ACC112 (cell line): Measurements from ENCODE around the gene NME2.
A peak's percentile ranks its signal among the peaks of the same experiment; 100 is the strongest.

Experiments
- H2AFZ ChIP-seq: fragments of 200-600 bp; sonication (generic); one replicate; pipeline ENCODE4 v1.6.0; 2017; ENCODE audit warnings: antibody characterized with exemption, low read length; ENCODE audit not compliant: unreplicated experiment
- H3K27ac ChIP-seq: fragments of 200-600 bp; sonication (generic); 2 replicates; pipeline ENCODE4 v1.5.1; 2014; ENCODE audit warnings: low read depth, mild to moderate bottlenecking, antibody characterized with exemption, low read length, moderate library complexity
- H3K27me3 ChIP-seq: fragments of 200-600 bp; sonication (generic); 2 replicates; pipeline ENCODE4 v1.6.1; 2014; ENCODE audit warnings: mild to moderate bottlenecking, antibody characterized with exemption, low read length, moderate library complexity, mixed read lengths; ENCODE audit not compliant: insufficient read depth
- H3K36me3 ChIP-seq: fragments of 200-600 bp; sonication (generic); 2 replicates; pipeline ENCODE4 v1.6.1; 2016; ENCODE audit warnings: mild to moderate bottlenecking, antibody characterized with exemption, low read length, moderate library complexity, mixed read lengths; ENCODE audit not compliant: insufficient read depth
- H3K4me1 ChIP-seq: fragments of 200-600 bp; sonication (generic); one replicate; pipeline ENCODE4 v1.6.1; 2016; ENCODE audit warnings: low read length, mixed read lengths; ENCODE audit not compliant: insufficient read depth, unreplicated experiment, control insufficient read depth
- H3K4me3 ChIP-seq: fragments of 200-600 bp; sonication (generic); 2 replicates; pipeline ENCODE4 v1.5.1; 2014; ENCODE audit warnings: mild to moderate bottlenecking, low read depth, low read length
- H3K79me2 ChIP-seq: fragments of 200-600 bp; sonication (generic); one replicate; pipeline ENCODE4 v1.6.0; 2016; ENCODE audit warnings: low read length; ENCODE audit not compliant: control insufficient read depth, unreplicated experiment, insufficient read depth

Gene NME2

DNA sequence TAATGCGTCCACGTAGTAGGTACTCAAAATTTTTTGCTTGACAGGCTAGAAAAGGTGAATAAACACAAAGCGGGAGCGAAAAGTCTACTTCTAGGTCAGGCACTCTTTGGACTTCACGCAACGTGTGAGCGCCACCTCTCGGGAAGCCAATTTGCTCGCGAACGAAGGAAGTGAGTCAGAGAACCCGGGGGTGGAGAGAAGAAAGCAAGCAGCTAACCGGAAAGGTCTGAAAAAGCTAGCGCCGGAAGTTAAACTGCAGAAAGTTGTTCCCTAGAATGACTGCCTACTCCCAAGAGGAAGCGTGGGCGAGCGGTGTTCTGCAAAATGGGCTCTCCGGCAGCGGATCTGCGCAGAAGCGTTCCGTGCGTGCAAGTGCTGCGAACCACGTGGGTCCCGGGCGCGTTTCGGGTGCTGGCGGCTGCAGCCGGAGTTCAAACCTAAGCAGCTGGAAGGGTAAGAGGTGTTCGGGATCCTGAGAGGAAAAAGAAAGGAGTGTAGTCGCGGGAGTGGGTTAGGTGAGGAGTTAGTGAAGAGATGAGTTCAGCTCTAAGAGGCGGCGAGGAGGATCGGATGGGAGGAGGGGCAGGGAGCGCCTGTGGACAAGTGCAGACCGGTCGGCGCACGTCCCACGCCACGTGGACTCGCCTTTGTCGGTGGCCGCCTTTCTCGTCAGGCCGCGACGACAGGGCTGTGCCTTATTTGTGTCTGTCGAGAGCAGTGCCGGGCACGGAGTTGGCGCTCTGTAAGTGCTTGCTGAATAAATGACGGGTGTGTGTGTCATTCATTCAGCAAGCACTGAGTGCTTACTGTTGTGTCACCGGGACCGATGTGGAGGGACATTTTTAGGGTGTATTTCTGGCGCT is 12.8 kb upstream of the NME2 start, which contains the start of gene NME1:
Gene NME1, plus strand, starts transcription at position 350 of the 863 bp plus-strand sequence. CDS start 2,096 bp downstream, outside the sequence.
- Histone ChIP-seq H2AFZ (peak within 1 kb of the TSS; percentile 93), H3K27ac (peak within 1 kb of the TSS; percentile 60), H3K36me3 (peaks cover 12% of the 10 kb centered on the region), H3K27me3 (no peaks in the 10 kb centered on the region), H3K4me1 (peaks cover 15% of the 10 kb centered on the region), H3K4me3 (peak within 1 kb of the TSS; percentile 82), H3K79me2 (peaks cover 43% of the 10 kb centered on the region)

GRCh38 chr17:51154176-51154575 is 12.0 kb upstream of the NME2 start:
- Histone ChIP-seq H3K79me2 (peaks cover 50% of the 10 kb centered on the region), H3K27ac (peak overlapping the region; percentile 44), H3K4me3 (peak overlapping the region; percentile 82)

DNA sequence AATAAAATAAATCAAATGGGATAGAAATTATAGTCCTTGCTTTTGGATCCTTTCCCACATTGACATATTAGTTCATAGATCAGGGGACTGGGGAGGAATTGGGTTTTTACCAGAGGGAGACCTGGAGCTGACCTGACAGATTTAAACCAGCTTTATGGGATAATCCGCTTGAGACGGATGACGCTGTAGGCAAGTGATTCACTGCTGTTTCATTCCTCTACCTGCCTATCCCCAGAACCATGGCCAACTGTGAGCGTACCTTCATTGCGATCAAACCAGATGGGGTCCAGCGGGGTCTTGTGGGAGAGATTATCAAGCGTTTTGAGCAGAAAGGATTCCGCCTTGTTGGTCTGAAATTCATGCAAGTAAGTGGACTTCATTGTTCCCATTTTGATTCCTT is 10.8 kb upstream of the NME2 start:
- no peak overlapping the region for H2AFZ ChIP-seq
- H3K36me3 ChIP-seq, result peaks cover 17% of the 10 kb centered on the region
- peak overlapping the region; percentile 82; the same call in 1 of the 2 replicates for H3K4me3 ChIP-seq
- H3K27ac ChIP-seq, result no peak overlapping the region
- peaks cover 15% of the 10 kb centered on the region for H3K4me1 ChIP-seq
- H3K27me3 ChIP-seq, result no peaks in the 10 kb centered on the region
- H3K79me2 ChIP-seq, result peaks cover 51% of the 10 kb centered on the region

More at GRCh38 chr17:51154176-51154575, 12.0 kb upstream of the NME2 start:
- no peaks in the 10 kb centered on the region for H3K27me3 ChIP-seq
- H3K36me3 ChIP-seq, result peaks cover 17% of the 10 kb centered on the region
- peaks cover 15% of the 10 kb centered on the region for H3K4me1 ChIP-seq
- H2AFZ ChIP-seq, result peak overlapping the region; percentile 49

- Histone ChIP-seq H3K4me3 (no peak overlapping the region), H3K27ac (no peak overlapping the region), H3K4me1 (peaks cover 7% of the 10 kb centered on the region), H3K36me3 (peaks cover 27% of the 10 kb centered on the region), H3K27me3 (no peaks in the 10 kb centered on the region), H2AFZ (no peak overlapping the region), H3K79me2 (peaks cover 39% of the 10 kb centered on the region)
Measured at GRCh38 chr17:51159604-51160003, 6.6 kb upstream of the NME2 start.

DNA sequence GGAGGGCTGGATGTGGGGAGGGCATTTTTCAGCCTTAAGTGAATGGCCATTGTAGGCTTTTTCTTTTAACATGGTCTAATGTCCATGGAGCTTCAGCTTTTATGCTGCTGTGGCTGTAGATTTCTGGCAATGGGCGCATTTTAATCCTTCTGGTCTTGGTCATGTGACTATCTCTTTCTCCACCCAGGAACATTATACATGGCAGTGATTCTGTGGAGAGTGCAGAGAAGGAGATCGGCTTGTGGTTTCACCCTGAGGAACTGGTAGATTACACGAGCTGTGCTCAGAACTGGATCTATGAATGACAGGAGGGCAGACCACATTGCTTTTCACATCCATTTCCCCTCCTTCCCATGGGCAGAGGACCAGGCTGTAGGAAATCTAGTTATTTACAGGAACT is 4.7 kb upstream of the NME2 start:
- H3K36me3 ChIP-seq, result peaks cover 21% of the 10 kb centered on the region
- H2AFZ ChIP-seq, result no peak overlapping the region
- no peak overlapping the region for H3K27ac ChIP-seq
- H3K4me1 ChIP-seq, result peaks cover 8% of the 10 kb centered on the region
- H3K27me3 ChIP-seq, result no peaks in the 10 kb centered on the region
- peaks cover 23% of the 10 kb centered on the region for H3K79me2 ChIP-seq
- H3K4me3 ChIP-seq, result no peak overlapping the region

- peaks cover 26% of the 10 kb centered on the region for H3K79me2 ChIP-seq
- no peak overlapping the region for H3K27ac ChIP-seq
- peak overlapping the region; percentile 89 for H3K4me3 ChIP-seq
- peaks cover 19% of the 10 kb centered on the region for H3K36me3 ChIP-seq
- no peak overlapping the region for H2AFZ ChIP-seq
- no peaks in the 10 kb centered on the region for H3K27me3 ChIP-seq
- peaks cover 22% of the 10 kb centered on the region for H3K4me1 ChIP-seq
Measured at GRCh38 chr17:51164911-51165679, 1.1 kb upstream of the NME2 start.

DNA sequence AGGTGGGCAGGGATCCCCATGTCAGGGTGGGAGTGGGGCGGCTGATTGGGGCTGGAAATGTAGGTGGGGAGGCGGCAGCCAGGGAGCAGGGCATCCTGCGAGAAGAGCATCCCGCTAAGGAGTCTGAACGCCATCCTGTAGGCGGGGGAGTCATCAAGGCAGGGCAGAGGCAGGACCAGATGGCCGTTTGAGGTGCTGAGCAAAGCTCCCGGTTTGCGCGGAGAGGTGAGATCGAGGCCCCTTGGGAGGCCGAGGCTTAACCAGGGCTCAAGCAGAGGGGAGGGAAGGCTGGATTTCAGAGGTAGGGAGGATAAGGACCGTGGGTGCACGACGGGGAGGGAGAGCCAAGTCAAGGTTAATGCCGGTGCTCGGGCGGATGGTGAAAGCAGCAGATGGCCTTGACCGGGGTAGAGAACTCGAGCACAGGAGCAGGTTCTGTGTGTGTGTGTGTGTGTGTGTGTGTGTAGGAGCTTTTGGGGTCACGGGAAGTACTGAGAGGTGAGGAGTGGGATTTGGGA is 472 bp upstream of the NME2 start:
- peaks cover 21% of the 10 kb centered on the region for H3K36me3 ChIP-seq
- H3K27ac ChIP-seq, result peak overlapping the region; percentile 29; the same call in 1 of the 2 replicates
- H3K4me1 ChIP-seq, result peaks cover 22% of the 10 kb centered on the region
- peaks cover 26% of the 10 kb centered on the region for H3K79me2 ChIP-seq
- H3K27me3 ChIP-seq, result no peaks in the 10 kb centered on the region
- H3K4me3 ChIP-seq, result peak overlapping the region; percentile 89
- peak overlapping the region; percentile 8 for H2AFZ ChIP-seq

DNA sequence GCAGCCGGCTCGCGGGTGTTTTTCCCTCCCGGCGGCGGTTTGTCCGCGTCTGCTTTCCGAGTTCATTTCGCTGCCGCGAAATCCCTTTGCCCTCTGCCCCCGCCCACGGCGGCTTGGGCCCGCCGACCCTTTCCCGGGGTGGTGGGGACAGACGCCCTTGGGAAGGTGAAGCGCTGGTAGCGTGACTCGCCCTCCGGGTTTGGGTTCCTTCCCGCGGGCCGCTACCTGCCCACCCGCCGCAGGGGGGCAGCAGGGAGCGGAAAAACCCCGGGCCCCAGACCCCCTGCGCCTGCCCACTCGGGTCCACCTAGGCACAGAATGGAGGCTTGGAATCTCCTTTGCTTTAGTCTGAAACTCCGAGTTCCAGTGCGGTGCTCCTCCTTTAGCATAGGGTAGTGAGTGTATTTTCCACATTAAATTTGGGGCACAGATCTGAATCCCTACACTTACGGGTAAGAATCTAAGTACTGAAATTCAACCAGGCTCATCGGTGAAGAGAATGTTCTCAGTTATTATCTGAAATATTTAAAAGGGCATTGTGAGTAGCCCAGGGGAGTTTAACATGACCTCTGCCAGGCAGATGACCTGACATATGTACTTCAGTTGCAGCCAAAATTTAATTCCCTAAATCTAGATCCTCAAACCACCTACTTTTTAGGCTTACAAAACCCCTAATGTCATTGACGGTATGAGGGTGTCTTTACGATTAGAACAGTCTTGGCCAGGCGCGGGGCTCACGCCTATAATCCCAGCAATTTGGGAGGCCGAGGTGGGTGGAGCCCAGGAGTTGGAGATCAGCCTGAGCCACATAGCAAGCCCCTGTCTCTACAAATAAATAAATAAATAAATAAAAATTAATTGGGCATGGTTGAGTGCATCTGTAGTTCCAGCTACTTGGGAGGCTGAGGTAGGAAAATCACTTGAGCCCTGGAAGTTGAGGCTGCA is 1.0 kb downstream of the NME2 start:
- peaks cover 22% of the 10 kb centered on the region for H3K4me1 ChIP-seq
- peak overlapping the region; percentile 80 for H3K27ac ChIP-seq
- no peaks in the 10 kb centered on the region for H3K27me3 ChIP-seq
- peak overlapping the region; percentile 89 for H3K4me3 ChIP-seq
- peaks cover 26% of the 10 kb centered on the region for H3K79me2 ChIP-seq
- H2AFZ ChIP-seq, result no peak overlapping the region
- peaks cover 20% of the 10 kb centered on the region for H3K36me3 ChIP-seq

GRCh38 chr17:51169340-51169739 is 3.1 kb downstream of the NME2 start:
- H3K4me1 ChIP-seq, result peaks cover 22% of the 10 kb centered on the region
- H3K36me3 ChIP-seq, result peaks cover 20% of the 10 kb centered on the region
- H3K4me3 ChIP-seq, result no peak overlapping the region
- H3K27me3 ChIP-seq, result no peaks in the 10 kb centered on the region
- H2AFZ ChIP-seq, result no peak overlapping the region
- H3K79me2 ChIP-seq, result peaks cover 26% of the 10 kb centered on the region
- H3K27ac ChIP-seq, result no peak overlapping the region

DNA sequence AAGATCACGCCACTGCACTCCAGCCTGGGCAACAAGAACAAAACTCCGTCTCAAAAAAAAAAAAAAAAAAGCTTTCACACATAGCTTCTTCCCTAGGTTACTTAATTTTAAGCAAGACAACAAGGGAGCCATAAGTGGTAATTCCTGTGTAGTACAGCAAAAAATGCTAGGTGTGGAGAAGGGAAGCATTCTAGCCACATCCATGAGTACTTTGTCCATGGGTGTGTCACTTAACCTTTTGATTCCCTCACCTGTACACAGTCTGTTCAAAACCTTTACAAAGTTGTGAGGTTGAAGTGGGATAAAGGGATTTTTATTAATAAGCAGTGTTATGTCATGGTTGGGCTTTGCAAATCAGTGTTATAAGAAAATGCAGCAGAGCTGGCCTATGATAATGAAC is 4.5 kb downstream of the NME2 start:
- H2AFZ ChIP-seq, result no peak overlapping the region
- no peak overlapping the region for H3K4me3 ChIP-seq
- no peaks in the 10 kb centered on the region for H3K27me3 ChIP-seq
- H3K79me2 ChIP-seq, result peaks cover 26% of the 10 kb centered on the region
- peaks cover 20% of the 10 kb centered on the region for H3K36me3 ChIP-seq
- H3K4me1 ChIP-seq, result peaks cover 16% of the 10 kb centered on the region
- no peak overlapping the region for H3K27ac ChIP-seq
